Vagina (tissue), 2 donors: ENCODE data around the gene SPIRE2.

Source experiments
- POLR2A ChIP-seq, 2 donors: fragments of 450-650 bp; IDR thresholded peaks; one replicate each; pipeline ENCODE4 v1.6.1; 2017; ENCODE audit warnings: antibody characterized with exemption in 2 of 2, mild to moderate bottlenecking in 2 of 2, moderate library complexity in 2 of 2
- POLR2AphosphoS5 ChIP-seq, 2 donors: sonication (generic); formaldehyde crosslinking; IDR thresholded peaks; one replicate each; pipeline ENCODE4 v1.9.0; 2017; ENCODE audit warnings: antibody characterized with exemption in 2 of 2, mild to moderate bottlenecking in 2 of 2, low read depth in 1 of 2; ENCODE audit not compliant: insufficient read depth in 1 of 2
- TF ChIP-seq, protein P1 (sequence below), 3 experiments: fragments of 450-650 bp in 2 of 3; fragments of 200-600 bp in 1 of 3; sonication (generic) in 1 of 3; IDR thresholded peaks; one replicate each; pipeline ENCODE4 v1.5.1; 2017 to 2019; ENCODE audit warnings: antibody characterized with exemption in 3 of 3, mild to moderate bottlenecking in 2 of 3, moderate library complexity in 2 of 3

- TF ChIP-seq POLR2AphosphoS5 (IDR thresholded peaks at IDR 0.05; ENCODE audit: insufficient read depth in 1 of 2, low read depth in 1 of 2) = no peak
- TF ChIP-seq, protein P1, sequence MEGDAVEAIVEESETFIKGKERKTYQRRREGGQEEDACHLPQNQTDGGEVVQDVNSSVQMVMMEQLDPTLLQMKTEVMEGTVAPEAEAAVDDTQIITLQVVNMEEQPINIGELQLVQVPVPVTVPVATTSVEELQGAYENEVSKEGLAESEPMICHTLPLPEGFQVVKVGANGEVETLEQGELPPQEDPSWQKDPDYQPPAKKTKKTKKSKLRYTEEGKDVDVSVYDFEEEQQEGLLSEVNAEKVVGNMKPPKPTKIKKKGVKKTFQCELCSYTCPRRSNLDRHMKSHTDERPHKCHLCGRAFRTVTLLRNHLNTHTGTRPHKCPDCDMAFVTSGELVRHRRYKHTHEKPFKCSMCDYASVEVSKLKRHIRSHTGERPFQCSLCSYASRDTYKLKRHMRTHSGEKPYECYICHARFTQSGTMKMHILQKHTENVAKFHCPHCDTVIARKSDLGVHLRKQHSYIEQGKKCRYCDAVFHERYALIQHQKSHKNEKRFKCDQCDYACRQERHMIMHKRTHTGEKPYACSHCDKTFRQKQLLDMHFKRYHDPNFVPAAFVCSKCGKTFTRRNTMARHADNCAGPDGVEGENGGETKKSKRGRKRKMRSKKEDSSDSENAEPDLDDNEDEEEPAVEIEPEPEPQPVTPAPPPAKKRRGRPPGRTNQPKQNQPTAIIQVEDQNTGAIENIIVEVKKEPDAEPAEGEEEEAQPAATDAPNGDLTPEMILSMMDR (IDR thresholded peaks at IDR 0.05) = no peak
- TF ChIP-seq POLR2A (IDR thresholded peaks at IDR 0.05) = no peak
Measured at GRCh38 chr16:89873972-89874689, 45.9 kb downstream of the SPIRE2 start.
